Liver (tissue), 9 donors: ENCODE results near the gene SLC25A15. TPM values are rescaled to one million over a fixed set of nuclear protein-coding genes. Genes with fewer than 3 reads are reported as not detected.

ENCODE experiments used
- DNase-seq: peaks from one replicate; pipeline ENCODE4 v3.0.0-alpha.2; 2017; ENCODE audit warnings: low spot score
- H3K27ac ChIP-seq, 2 donors: one replicate each; pipeline ENCODE4 v1.7.0; 2013; ENCODE audit warnings: inconsistent platforms in 2 of 2, low read length in 2 of 2, control low read depth in 1 of 2, low read depth in 1 of 2, mild to moderate bottlenecking in 1 of 2
- H3K27me3 ChIP-seq, 4 donors: one replicate each; pipeline versions ENCODE4 v1.6.1 to v1.7.0; 2013; ENCODE audit warnings: low read length in 3 of 4, inconsistent platforms in 1 of 4, mild to moderate bottlenecking in 1 of 4, moderate library complexity in 1 of 4; ENCODE audit not compliant: control insufficient read depth in 4 of 4, insufficient read depth in 4 of 4
- H3K36me3 ChIP-seq, 4 donors: one replicate each; pipeline versions ENCODE4 v1.6.1 to v1.7.0; 2013; ENCODE audit warnings: low read length in 3 of 4, mild to moderate bottlenecking in 3 of 4, low read depth in 1 of 4, moderate library complexity in 1 of 4; ENCODE audit not compliant: control insufficient read depth in 4 of 4, insufficient read depth in 3 of 4
- H3K4me1 ChIP-seq, 4 donors: one replicate each; pipeline versions ENCODE4 v1.6.1 to v1.7.0; 2013; ENCODE audit warnings: low read length in 3 of 4, mild to moderate bottlenecking in 3 of 4, moderate library complexity in 1 of 4; ENCODE audit not compliant: control insufficient read depth in 4 of 4, insufficient read depth in 4 of 4
- H3K4me3 ChIP-seq, 3 donors: one replicate each; pipeline versions ENCODE4 v1.6.1 to v1.7.0; 2013; ENCODE audit warnings: low read length in 3 of 3, control low read depth in 1 of 3, low read depth in 1 of 3, mild to moderate bottlenecking in 1 of 3
- H3K9ac ChIP-seq, 2 donors: one replicate each; pipeline ENCODE4 v1.7.0; 2013; ENCODE audit warnings: low read length in 2 of 2, mild to moderate bottlenecking in 2 of 2, moderate library complexity in 2 of 2, control low read depth in 1 of 2, low read depth in 1 of 2
- H3K9me3 ChIP-seq, 4 donors: one replicate each; pipeline versions ENCODE4 v1.6.1 to v1.7.0; 2013; ENCODE audit warnings: low read length in 3 of 4; ENCODE audit not compliant: control insufficient read depth in 4 of 4
- CTCF ChIP-seq: fragments of 150-350 bp; IDR thresholded peaks from 2 replicates; pipeline ENCODE4 v1.5.1; 2017; ENCODE audit warnings: improper control_type of control experiment, low read depth, low read length; ENCODE audit not compliant: missing input control
- EGR1 ChIP-seq, 2 donors: IDR thresholded peaks; 2 replicates each; pipeline ENCODE4 v1.6.1; 2016 to 2018; ENCODE audit warnings: antibody characterized with exemption in 2 of 2, low read depth in 2 of 2
- FOXA1 ChIP-seq: IDR thresholded peaks from 2 replicates; pipeline ENCODE4 v1.6.1; 2016; ENCODE audit warnings: antibody characterized with exemption
- GABPA ChIP-seq, 2 donors: IDR thresholded peaks in 1 of 2; conservative IDR thresholded peaks in 1 of 2; 2 replicates each; pipeline ENCODE4 v1.6.1; 2016; ENCODE audit warnings: antibody characterized with exemption in 2 of 2, mild to moderate bottlenecking in 1 of 2, moderate library complexity in 1 of 2
- HNF4A ChIP-seq, 2 donors: conservative IDR thresholded peaks; 2 replicates each; pipeline ENCODE4 v1.6.1; 2016; ENCODE audit warnings: antibody characterized with exemption in 2 of 2, mild to moderate bottlenecking in 2 of 2
- HNF4G ChIP-seq: IDR thresholded peaks from 2 replicates; pipeline ENCODE4 v1.6.1; 2016; ENCODE audit warnings: antibody characterized with exemption
- JUND ChIP-seq, 2 donors: IDR thresholded peaks; 2 replicates each; pipeline ENCODE4 v1.6.1; 2016; ENCODE audit warnings: antibody characterized with exemption in 2 of 2
- MAX ChIP-seq: IDR thresholded peaks from 2 replicates; pipeline ENCODE4 v1.6.1; 2016; ENCODE audit warnings: antibody characterized with exemption
- RAD21 ChIP-seq, 2 donors: IDR thresholded peaks; 2 replicates each; pipeline ENCODE4 v1.6.1; 2016; ENCODE audit warnings: antibody characterized with exemption in 2 of 2, mild to moderate bottlenecking in 2 of 2
- RXRA ChIP-seq, 2 donors: IDR thresholded peaks; 2 replicates each; pipeline ENCODE4 v1.6.1; 2017 to 2018; ENCODE audit warnings: antibody characterized with exemption in 2 of 2, mild to moderate bottlenecking in 1 of 2
- SP1 ChIP-seq: IDR thresholded peaks from 2 replicates; pipeline ENCODE4 v1.6.1; 2018; ENCODE audit warnings: antibody characterized with exemption, mild to moderate bottlenecking
- TAF1 ChIP-seq: conservative IDR thresholded peaks from 2 replicates; pipeline ENCODE4 v1.6.1; 2016; ENCODE audit warnings: antibody characterized with exemption, mild to moderate bottlenecking
- ZBTB33 ChIP-seq: IDR thresholded peaks from 2 replicates; pipeline ENCODE4 v1.6.1; 2016; ENCODE audit warnings: antibody characterized with exemption
- WGBS: extraction: QIAGEN DNeasy Blood & Tissue Kit; methylation state at CpG from one replicate; pipeline ENCODE4 v1.1.7; 2013; 5-methylcytosine and 5-hydroxymethylcytosine counted together
- polyA plus RNA-seq, 2 donors: library from polyadenylated mRNA; stranded (reverse) in 1 of 2; unstranded in 1 of 2; fragments of 200-250 nt in 1 of 2; fragments of >200 nt in 1 of 2; fragmentation: Nextera tagmentation in 1 of 2; extraction: Ambion mirVana in 1 of 2; gene quantifications; one replicate each; pipeline versions ENCODE4 v1.2.1 to v1.2.3, GENCODE V29; 2013 to 2015
- total RNA-seq, 2 donors: library from RNA; depleted of rRNA; stranded (reverse); fragments of >200 nt; gene quantifications; one replicate each; pipeline ENCODE4 v1.2.3, GENCODE V29; 2014
- TF ChIP-seq, protein P1 (sequence below): IDR thresholded peaks from 2 replicates; pipeline ENCODE4 v1.6.1; 2016; ENCODE audit warnings: antibody characterized with exemption
- TF ChIP-seq, protein P2 (sequence below): IDR thresholded peaks from 2 replicates; pipeline ENCODE4 v1.6.1; 2016; ENCODE audit warnings: antibody characterized with exemption, mild to moderate bottlenecking
- donor health status: healthy.
- donor health status: healthy.
- donor health status: healthy.
- donor health status: healthy.
- donor health status: healthy.

SLC25A15 gene
- total and polyA plus RNA-seq, 4 donors, result 29.3 to 106 (median 66.9) TPM

DNA sequence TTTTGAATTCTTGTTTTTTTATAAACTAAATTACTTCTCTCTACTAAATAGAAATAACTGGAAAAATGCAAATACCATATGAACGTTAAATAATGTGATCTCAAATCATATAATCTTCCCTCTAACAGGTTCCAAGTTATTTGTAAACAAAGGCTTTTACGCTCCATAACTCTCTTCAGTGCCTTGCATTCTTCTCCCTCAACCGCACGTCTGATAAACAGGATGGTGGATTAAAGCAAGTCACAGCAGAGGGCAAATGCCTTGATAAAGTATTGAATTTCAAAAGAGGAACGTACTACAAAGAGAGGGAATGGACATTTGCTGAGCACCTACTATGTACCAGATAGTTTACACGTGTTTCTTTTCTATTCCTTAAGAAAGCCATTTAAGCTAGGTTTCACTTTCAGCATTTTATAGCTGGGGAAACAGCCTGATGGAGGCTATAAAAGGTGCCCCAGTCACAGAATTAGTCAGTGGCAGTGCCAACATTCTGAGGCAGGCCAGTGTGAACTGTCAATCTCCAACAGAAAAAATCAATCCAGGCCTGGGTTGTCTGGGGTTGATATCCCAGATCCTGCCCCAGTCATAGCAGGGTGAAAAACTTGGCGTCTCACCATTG, 34.2 kb upstream of the SLC25A15 start:
- 40% methylated on average over 7 of the region's 7 CpGs for WGBS
- Histone ChIP-seq H3K9ac (no peak overlapping the region), H3K36me3 (peaks cover 5 to 18% (median 13%) of the 10 kb centered on the region in 4 donors)

GRCh38 chr13:40756042-40756441, 33.4 kb upstream of the SLC25A15 start:
- 47% methylated on average over 1 of the region's 1 CpG for WGBS
- Histone ChIP-seq H3K9ac (no peak overlapping the region), H3K4me3 (no peak overlapping the region), H3K27me3 (no peaks in the 10 kb centered on the region), H3K4me1 (peaks cover 0 to 7% (median 3%) of the 10 kb centered on the region in 4 donors), H3K9me3 (no peaks in the 10 kb centered on the region), H3K27ac (no peak overlapping the region), H3K36me3 (peaks cover 5 to 18% (median 14%) of the 10 kb centered on the region in 4 donors)
- TF ChIP-seq FOXA1 (no peak), TAF1 (no peak), GABPA (IDR thresholded peaks at IDR 0.05 in 1 of 2, conservative IDR thresholded peaks at IDR 0.05 in 1 of 2) (no peak), MAX (no peak), RXRA (IDR thresholded peaks at IDR 0.05) (no peak), HNF4G (no peak), CTCF (no peak), SP1 (no peak), HNF4A (conservative IDR thresholded peaks at IDR 0.05) (no peak), EGR1 (IDR thresholded peaks at IDR 0.05; ENCODE audit: low read depth in 2 of 2) (no peak), JUND (IDR thresholded peaks at IDR 0.05) (no peak)
- TF ChIP-seq, protein P1, sequence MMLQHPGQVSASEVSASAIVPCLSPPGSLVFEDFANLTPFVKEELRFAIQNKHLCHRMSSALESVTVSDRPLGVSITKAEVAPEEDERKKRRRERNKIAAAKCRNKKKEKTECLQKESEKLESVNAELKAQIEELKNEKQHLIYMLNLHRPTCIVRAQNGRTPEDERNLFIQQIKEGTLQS, result no peak
- DNase-seq, result no peak

More for the DNA sequence above, 34.2 kb upstream of the SLC25A15 start:
- Histone ChIP-seq H3K27me3 (no peaks in the 10 kb centered on the region), H3K9me3 (no peaks in the 10 kb centered on the region), H3K27ac (no peak overlapping the region), H3K4me3 (no peak overlapping the region), H3K4me1 (peaks cover 0 to 7% (median 3%) of the 10 kb centered on the region in 4 donors)
- peak in 1 of 2 donors; percentile 14 for TF ChIP-seq RXRA (IDR thresholded peaks at IDR 0.05)
- no peak for TF ChIP-seq GABPA (IDR thresholded peaks at IDR 0.05 in 1 of 2, conservative IDR thresholded peaks at IDR 0.05 in 1 of 2)
- no peak for TF ChIP-seq RAD21 (IDR thresholded peaks at IDR 0.05)
- no peak for DNase-seq

- WGBS, result 98% methylated on average over 4 of the region's 4 CpGs
- H3K9me3 ChIP-seq, result no peaks in the 10 kb centered on the region
- peaks cover 3 to 15% (median 8%) of the 10 kb centered on the region in 4 donors for H3K36me3 ChIP-seq
- DNase-seq, result no peak
- H3K4me1 ChIP-seq, result peaks cover 0 to 7% (median 3%) of the 10 kb centered on the region in 4 donors
- H3K27me3 ChIP-seq, result no peaks in the 10 kb centered on the region
- H3K9ac ChIP-seq, result no peak overlapping the region
- no peak for TF ChIP-seq RAD21 (IDR thresholded peaks at IDR 0.05)
- no peak for TF ChIP-seq ZBTB33
- TF ChIP-seq, protein P2, sequence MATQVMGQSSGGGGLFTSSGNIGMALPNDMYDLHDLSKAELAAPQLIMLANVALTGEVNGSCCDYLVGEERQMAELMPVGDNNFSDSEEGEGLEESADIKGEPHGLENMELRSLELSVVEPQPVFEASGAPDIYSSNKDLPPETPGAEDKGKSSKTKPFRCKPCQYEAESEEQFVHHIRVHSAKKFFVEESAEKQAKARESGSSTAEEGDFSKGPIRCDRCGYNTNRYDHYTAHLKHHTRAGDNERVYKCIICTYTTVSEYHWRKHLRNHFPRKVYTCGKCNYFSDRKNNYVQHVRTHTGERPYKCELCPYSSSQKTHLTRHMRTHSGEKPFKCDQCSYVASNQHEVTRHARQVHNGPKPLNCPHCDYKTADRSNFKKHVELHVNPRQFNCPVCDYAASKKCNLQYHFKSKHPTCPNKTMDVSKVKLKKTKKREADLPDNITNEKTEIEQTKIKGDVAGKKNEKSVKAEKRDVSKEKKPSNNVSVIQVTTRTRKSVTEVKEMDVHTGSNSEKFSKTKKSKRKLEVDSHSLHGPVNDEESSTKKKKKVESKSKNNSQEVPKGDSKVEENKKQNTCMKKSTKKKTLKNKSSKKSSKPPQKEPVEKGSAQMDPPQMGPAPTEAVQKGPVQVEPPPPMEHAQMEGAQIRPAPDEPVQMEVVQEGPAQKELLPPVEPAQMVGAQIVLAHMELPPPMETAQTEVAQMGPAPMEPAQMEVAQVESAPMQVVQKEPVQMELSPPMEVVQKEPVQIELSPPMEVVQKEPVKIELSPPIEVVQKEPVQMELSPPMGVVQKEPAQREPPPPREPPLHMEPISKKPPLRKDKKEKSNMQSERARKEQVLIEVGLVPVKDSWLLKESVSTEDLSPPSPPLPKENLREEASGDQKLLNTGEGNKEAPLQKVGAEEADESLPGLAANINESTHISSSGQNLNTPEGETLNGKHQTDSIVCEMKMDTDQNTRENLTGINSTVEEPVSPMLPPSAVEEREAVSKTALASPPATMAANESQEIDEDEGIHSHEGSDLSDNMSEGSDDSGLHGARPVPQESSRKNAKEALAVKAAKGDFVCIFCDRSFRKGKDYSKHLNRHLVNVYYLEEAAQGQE, result no peak
- TF ChIP-seq EGR1 (IDR thresholded peaks at IDR 0.05; ENCODE audit: low read depth in 2 of 2), result no peak
- H3K27ac ChIP-seq, result no peak overlapping the region
- H3K4me3 ChIP-seq, result no peak overlapping the region
These were observed 30.6 kb upstream of the SLC25A15 start for GRCh38 chr13:40758811-40759210.
